Lung microvascular endothelial cell (primary cell): ENCODE measurements around the gene UMAD1. TPM values are rescaled to one million over a fixed set of nuclear protein-coding genes. Genes with fewer than 3 reads are reported as not detected.

ENCODE experiments used
- DNase-seq, 2 donors: peaks; one replicate each; pipeline versions ENCODE4 v3.0.0 to v3.0.0-alpha.2; 2010; ENCODE audit warnings: low read depth in 2 of 2
- total RNA-seq: library from RNA; depleted of rRNA; stranded (reverse); fragments of >200 nt; gene quantifications from 2 replicates; pipeline ENCODE4 v1.2.1, GENCODE V29; 2014

UMAD1 gene
- total RNA-seq, 1 donor from 2014 or later: 4.0 TPM

DNA sequence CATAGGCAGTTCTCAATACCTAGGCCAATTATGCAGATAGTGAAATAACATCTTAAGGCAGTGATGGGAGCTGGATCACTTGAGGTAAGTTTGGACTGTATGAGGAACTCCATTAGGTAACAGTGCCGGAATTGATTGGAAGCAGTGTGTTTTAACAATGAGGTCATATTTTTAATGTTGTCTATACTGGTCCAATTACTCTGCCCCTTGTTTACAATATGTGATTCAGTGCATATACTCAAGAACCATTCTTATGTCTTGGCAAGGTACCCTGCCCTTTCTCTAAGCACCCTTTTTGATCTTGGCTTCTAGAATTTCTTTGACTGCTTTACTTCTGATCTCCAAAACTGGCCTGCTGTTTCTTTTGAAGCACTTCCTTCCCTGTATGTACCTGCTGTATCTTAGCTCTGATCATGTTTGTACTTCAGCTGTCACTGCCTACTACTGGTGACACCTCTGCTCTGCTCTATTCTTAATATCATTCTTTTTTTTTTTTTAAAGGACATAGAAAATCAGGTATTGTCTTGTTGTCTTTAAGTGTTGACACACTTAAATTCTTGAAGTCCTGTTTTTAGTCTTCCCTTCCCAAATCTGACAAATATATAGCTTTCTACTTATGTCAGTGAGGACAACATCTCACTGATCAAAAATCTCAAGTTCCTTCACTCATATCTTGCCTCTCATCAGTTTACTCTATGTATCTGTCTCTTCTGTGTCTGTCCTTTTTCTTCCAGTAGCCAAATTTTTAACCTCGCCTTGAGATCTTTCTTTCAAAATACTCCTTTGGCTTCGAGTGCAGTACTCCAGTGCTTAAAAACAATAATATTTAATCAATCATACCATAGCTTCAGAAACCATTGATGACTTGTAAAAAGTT, 124.2 kb downstream of the UMAD1 start:
- no peak for DNase-seq

GRCh38 chr7:7765422-7765821, 124.9 kb downstream of the UMAD1 start:
- no peak for DNase-seq

GRCh38 chr7:7766671-7767070, 126.1 kb downstream of the UMAD1 start:
- peak in 1 of 2 donors; percentile 37 for DNase-seq

DNA sequence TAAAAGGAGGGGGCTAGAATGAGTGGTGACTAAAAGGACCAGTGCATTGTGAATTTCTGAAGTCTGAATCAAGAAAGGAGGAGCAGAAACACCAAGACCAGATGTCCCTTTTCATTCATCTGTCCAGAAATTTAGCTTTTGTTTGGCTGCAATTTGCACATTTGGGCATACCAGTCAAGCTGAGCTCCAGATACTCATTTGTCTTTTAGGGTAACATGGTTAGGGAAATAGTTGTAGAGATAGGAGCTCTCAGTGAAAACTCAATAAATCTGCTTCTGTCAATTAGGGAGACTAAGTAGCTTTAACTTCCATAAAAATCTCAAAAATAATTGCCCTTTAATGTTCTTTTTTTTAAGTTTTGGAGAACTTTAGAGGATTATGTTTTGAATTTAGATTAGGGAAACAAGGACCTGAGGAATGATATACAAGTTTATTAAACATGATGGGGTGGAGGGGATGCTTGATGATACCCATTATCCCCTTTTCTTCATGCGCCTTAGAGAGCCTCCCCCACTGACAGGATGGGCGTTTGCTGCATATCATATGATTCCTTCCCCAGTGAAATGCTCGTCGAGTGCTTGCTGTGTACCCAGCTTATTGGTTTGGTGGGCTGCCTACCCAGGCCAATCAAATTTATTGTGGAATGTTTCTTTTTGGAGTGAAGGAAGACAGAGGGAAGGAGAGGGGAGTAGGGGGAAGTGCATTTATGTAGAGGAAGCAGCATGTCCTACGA, 128.6 kb downstream of the UMAD1 start:
- DNase-seq: no peak

GRCh38 chr7:7769710-7770627, 129.4 kb downstream of the UMAD1 start:
- no peak for DNase-seq

DNA sequence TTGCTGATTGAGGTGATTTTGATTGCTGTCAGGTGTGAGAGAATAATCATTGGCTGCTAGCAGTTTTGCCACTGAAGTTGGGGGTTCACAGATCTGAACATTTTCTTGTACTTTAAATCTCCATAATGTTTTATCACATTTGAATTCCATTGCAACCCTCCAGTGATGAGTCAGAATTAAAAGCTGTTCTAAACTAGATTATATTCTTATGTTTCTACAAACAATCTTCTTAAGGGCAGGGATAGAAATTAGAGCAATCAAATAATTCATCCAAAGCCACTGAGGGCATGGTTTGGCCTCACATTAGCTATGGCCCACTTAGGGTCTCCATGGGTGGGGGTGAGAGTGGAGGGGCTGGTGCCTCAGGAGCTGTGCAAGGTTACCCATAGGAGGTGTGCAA, 130.9 kb downstream of the UMAD1 start:
- no peak for DNase-seq

GRCh38 chr7:7772397-7772821, 131.9 kb downstream of the UMAD1 start:
- peak; percentile 2 to 13 for DNase-seq

DNA sequence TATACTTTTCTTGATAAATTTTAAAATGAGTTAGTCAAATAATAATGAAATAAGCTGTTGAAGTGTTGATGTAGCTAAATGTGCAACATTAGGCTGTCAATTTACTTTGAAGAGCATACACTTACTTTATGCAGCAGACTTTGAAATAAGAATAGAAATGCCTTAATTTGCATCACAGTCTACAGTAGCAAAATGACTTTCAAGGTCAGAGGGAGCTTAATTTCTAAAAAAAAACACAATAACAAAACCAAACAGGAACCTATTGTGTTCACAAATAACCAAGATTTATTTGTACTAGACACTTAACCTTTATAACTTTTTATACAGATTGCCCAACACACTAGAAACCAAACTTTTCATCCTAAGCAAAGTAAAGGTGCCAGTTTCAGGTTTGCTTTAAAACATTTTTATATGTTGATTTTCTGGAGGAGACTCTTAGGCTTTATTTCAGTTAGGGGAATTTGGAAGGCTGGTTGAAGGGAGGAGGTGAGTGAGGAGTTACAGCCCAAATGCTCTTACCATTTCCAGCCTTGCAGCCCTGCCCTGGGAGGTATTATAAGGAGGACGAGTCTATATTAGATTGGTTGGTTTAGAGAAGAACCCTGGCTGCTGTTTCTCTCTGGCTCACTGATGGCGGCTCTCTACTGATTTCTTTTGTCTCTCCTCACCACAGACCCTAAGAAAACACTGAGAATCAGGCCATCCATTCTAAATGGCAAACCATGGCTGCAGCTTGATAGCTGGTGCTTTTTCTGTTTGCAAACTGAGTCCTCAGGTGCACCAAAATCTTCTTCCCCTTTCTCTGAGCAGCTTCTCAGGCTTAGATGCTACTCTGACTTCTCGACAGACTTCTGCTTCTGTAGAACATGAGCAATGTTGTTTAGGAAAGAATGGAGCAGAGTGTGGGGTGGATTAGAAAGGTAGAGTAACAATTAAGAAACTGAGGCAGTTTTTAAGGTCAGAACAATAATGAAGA, 133.1 kb downstream of the UMAD1 start:
- no peak for DNase-seq

GRCh38 chr7:7779888-7780287, 139.3 kb downstream of the UMAD1 start:
- peak in 1 of 2 donors; percentile 9 for DNase-seq

GRCh38 chr7:7783001-7783400, 142.4 kb downstream of the UMAD1 start:
- no peak for DNase-seq

- DNase-seq: no peak
These were observed 144.9 kb downstream of the UMAD1 start for GRCh38 chr7:7785344-7785973.

DNA sequence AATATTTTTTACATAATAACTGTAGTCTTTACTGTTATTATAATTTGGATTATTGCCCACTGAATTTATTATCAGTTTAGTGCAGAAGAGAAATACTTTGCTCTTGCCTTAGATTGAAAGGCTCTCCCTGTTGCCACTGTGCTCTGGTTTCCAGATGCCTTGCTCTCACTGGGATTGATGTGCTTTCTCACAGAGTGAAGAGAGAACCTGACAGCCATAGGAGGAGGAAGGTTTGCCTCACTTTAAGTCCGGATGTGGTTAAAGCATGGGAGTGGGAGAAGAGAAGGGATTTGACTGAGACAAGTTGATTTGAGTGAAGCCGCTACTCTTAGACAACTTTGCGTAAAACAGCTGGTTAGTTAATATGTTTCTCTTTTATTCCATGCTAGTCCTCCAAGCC, 146.0 kb downstream of the UMAD1 start:
- no peak for DNase-seq

- no peak for DNase-seq
These were observed 149.0 kb downstream of the UMAD1 start for GRCh38 chr7:7789551-7789988.

- no peak for DNase-seq
These were observed 149.6 kb downstream of the UMAD1 start for GRCh38 chr7:7790041-7790741.

- DNase-seq: no peak
These were observed 151.0 kb downstream of the UMAD1 start for GRCh38 chr7:7791523-7791922.

GRCh38 chr7:7792056-7792455, 151.5 kb downstream of the UMAD1 start:
- DNase-seq: no peak

DNA sequence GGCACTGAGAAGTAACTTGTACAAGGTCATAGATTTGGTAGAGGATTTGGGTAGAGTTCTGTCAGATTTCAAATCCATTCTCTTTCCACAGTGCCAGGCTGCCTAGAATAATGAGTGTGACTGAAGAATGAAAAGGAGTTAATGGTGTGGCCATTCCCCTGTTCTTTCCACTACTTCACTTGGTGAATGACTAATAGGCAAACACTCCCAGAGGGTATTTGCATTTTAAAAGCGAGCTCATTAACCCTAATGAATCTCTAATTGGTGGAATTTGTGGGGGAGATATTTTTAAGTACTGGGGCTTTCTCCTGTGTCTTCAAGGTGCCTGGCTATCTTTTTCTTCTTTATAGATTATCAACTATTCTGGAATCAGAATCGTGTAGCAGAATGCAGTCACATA, 152.7 kb downstream of the UMAD1 start:
- no peak for DNase-seq

- peak in 1 of 2 donors; percentile 12 for DNase-seq
These were observed 153.4 kb downstream of the UMAD1 start for GRCh38 chr7:7793921-7794320.

- DNase-seq: no peak
These were observed 154.7 kb downstream of the UMAD1 start for GRCh38 chr7:7795203-7795602.
